Liver (tissue), 9 donors: Measurements from ENCODE around the gene SLC5A9. TPM values are rescaled to one million over a fixed set of nuclear protein-coding genes. Genes with fewer than 3 reads are reported as not detected.
A peak's percentile ranks its signal among the peaks of the same experiment; 100 is the strongest.

Experiments used
- DNase-seq: peaks from one replicate; pipeline ENCODE4 v3.0.0-alpha.2; 2017; ENCODE audit warnings: low spot score
- H3K27ac ChIP-seq, 2 donors: one replicate each; pipeline ENCODE4 v1.7.0; 2013; ENCODE audit warnings: inconsistent platforms in 2 of 2, low read length in 2 of 2, control low read depth in 1 of 2, low read depth in 1 of 2, mild to moderate bottlenecking in 1 of 2
- H3K27me3 ChIP-seq, 4 donors: one replicate each; pipeline versions ENCODE4 v1.6.1 to v1.7.0; 2013; ENCODE audit warnings: low read length in 3 of 4, inconsistent platforms in 1 of 4, mild to moderate bottlenecking in 1 of 4, moderate library complexity in 1 of 4; ENCODE audit not compliant: control insufficient read depth in 4 of 4, insufficient read depth in 4 of 4
- H3K36me3 ChIP-seq, 4 donors: one replicate each; pipeline versions ENCODE4 v1.6.1 to v1.7.0; 2013; ENCODE audit warnings: low read length in 3 of 4, mild to moderate bottlenecking in 3 of 4, low read depth in 1 of 4, moderate library complexity in 1 of 4; ENCODE audit not compliant: control insufficient read depth in 4 of 4, insufficient read depth in 3 of 4
- H3K4me1 ChIP-seq, 4 donors: one replicate each; pipeline versions ENCODE4 v1.6.1 to v1.7.0; 2013; ENCODE audit warnings: low read length in 3 of 4, mild to moderate bottlenecking in 3 of 4, moderate library complexity in 1 of 4; ENCODE audit not compliant: control insufficient read depth in 4 of 4, insufficient read depth in 4 of 4
- H3K4me3 ChIP-seq, 3 donors: one replicate each; pipeline versions ENCODE4 v1.6.1 to v1.7.0; 2013; ENCODE audit warnings: low read length in 3 of 3, control low read depth in 1 of 3, low read depth in 1 of 3, mild to moderate bottlenecking in 1 of 3
- H3K9ac ChIP-seq, 2 donors: one replicate each; pipeline ENCODE4 v1.7.0; 2013; ENCODE audit warnings: low read length in 2 of 2, mild to moderate bottlenecking in 2 of 2, moderate library complexity in 2 of 2, control low read depth in 1 of 2, low read depth in 1 of 2
- H3K9me3 ChIP-seq, 4 donors: one replicate each; pipeline versions ENCODE4 v1.6.1 to v1.7.0; 2013; ENCODE audit warnings: low read length in 3 of 4; ENCODE audit not compliant: control insufficient read depth in 4 of 4
- EGR1 ChIP-seq, 2 donors: IDR thresholded peaks; 2 replicates each; pipeline ENCODE4 v1.6.1; 2016 to 2018; ENCODE audit warnings: antibody characterized with exemption in 2 of 2, low read depth in 2 of 2
- FOXA1 ChIP-seq: IDR thresholded peaks from 2 replicates; pipeline ENCODE4 v1.6.1; 2016; ENCODE audit warnings: antibody characterized with exemption
- FOXA2 ChIP-seq: IDR thresholded peaks from 2 replicates; pipeline ENCODE4 v1.6.1; 2016; ENCODE audit warnings: antibody characterized with exemption
- GABPA ChIP-seq, 2 donors: IDR thresholded peaks in 1 of 2; conservative IDR thresholded peaks in 1 of 2; 2 replicates each; pipeline ENCODE4 v1.6.1; 2016; ENCODE audit warnings: antibody characterized with exemption in 2 of 2, mild to moderate bottlenecking in 1 of 2, moderate library complexity in 1 of 2
- JUND ChIP-seq, 2 donors: IDR thresholded peaks; 2 replicates each; pipeline ENCODE4 v1.6.1; 2016; ENCODE audit warnings: antibody characterized with exemption in 2 of 2
- NR2F2 ChIP-seq: IDR thresholded peaks from 2 replicates; pipeline ENCODE4 v1.6.1; 2016; ENCODE audit warnings: antibody characterized with exemption
- RAD21 ChIP-seq, 2 donors: IDR thresholded peaks; 2 replicates each; pipeline ENCODE4 v1.6.1; 2016; ENCODE audit warnings: antibody characterized with exemption in 2 of 2, mild to moderate bottlenecking in 2 of 2
- RXRA ChIP-seq, 2 donors: IDR thresholded peaks; 2 replicates each; pipeline ENCODE4 v1.6.1; 2017 to 2018; ENCODE audit warnings: antibody characterized with exemption in 2 of 2, mild to moderate bottlenecking in 1 of 2
- SP1 ChIP-seq: IDR thresholded peaks from 2 replicates; pipeline ENCODE4 v1.6.1; 2018; ENCODE audit warnings: antibody characterized with exemption, mild to moderate bottlenecking
- TAF1 ChIP-seq: conservative IDR thresholded peaks from 2 replicates; pipeline ENCODE4 v1.6.1; 2016; ENCODE audit warnings: antibody characterized with exemption, mild to moderate bottlenecking
- WGBS: extraction: QIAGEN DNeasy Blood & Tissue Kit; methylation state at CpG from one replicate; pipeline ENCODE4 v1.1.7; 2013; 5-methylcytosine and 5-hydroxymethylcytosine counted together
- polyA plus RNA-seq, 2 donors: library from polyadenylated mRNA; stranded (reverse) in 1 of 2; unstranded in 1 of 2; fragments of 200-250 nt in 1 of 2; fragments of >200 nt in 1 of 2; fragmentation: Nextera tagmentation in 1 of 2; extraction: Ambion mirVana in 1 of 2; gene quantifications; one replicate each; pipeline versions ENCODE4 v1.2.1 to v1.2.3, GENCODE V29; 2013 to 2015
- total RNA-seq, 2 donors: library from RNA; depleted of rRNA; stranded (reverse); fragments of >200 nt; gene quantifications; one replicate each; pipeline ENCODE4 v1.2.3, GENCODE V29; 2014
- TF ChIP-seq, protein P1 (sequence below): IDR thresholded peaks from 2 replicates; pipeline ENCODE4 v1.6.1; 2016; ENCODE audit warnings: antibody characterized with exemption
- TF ChIP-seq, protein P2 (sequence below): IDR thresholded peaks from 2 replicates; pipeline ENCODE4 v1.6.1; 2016; ENCODE audit warnings: antibody characterized with exemption, mild to moderate bottlenecking
- TF ChIP-seq, protein P3 (sequence below): IDR thresholded peaks from 2 replicates; pipeline ENCODE4 v1.6.1; 2016; ENCODE audit warnings: antibody characterized with exemption
- donor health status: healthy.
- donor health status: healthy.
- donor health status: healthy.
- donor health status: healthy.
- donor health status: healthy.

SLC5A9 gene
- total and polyA plus RNA-seq, 4 donors = 0.78 to 6.5 (median 6.0) TPM

DNA sequence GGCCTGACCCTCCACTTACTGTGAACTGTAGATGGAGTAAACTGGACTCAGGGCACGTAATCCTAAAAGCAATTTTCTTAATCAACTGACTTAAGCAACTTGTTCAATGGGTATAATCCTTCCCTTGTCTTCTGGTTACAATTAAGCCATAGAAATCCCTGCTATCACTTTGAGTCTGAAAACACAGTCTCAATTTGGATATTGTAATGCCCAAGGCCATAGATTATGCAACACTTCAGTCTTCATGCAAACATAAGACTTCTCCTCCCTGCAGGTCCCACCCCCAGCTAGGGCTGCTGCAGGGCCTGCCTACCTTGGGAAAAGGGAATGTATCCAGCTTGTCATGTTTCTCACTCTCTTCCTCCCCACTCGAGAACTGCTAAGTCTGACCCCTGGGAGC, 6.2 kb upstream of the SLC5A9 start:
- Histone ChIP-seq H3K36me3 (no peaks in the 10 kb centered on the region), H3K9me3 (no peaks in the 10 kb centered on the region), H3K4me3 (no peak overlapping the region), H3K27me3 (no peaks in the 10 kb centered on the region), H3K9ac (no peak overlapping the region), H3K27ac (no peak overlapping the region), H3K4me1 (peaks cover 0 to 5% (median 0%) of the 10 kb centered on the region in 4 donors)
- WGBS = 92% methylated on average over 2 of the region's 2 CpGs
- DNase-seq = no peak
- TF ChIP-seq NR2F2 (no peak), TAF1 (no peak), SP1 (no peak), GABPA (IDR thresholded peaks at IDR 0.05 in 1 of 2, conservative IDR thresholded peaks at IDR 0.05 in 1 of 2) (no peak), RXRA (IDR thresholded peaks at IDR 0.05) (no peak)
- TF ChIP-seq, protein P1, sequence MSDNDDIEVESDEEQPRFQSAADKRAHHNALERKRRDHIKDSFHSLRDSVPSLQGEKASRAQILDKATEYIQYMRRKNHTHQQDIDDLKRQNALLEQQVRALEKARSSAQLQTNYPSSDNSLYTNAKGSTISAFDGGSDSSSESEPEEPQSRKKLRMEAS = no peak

DNA sequence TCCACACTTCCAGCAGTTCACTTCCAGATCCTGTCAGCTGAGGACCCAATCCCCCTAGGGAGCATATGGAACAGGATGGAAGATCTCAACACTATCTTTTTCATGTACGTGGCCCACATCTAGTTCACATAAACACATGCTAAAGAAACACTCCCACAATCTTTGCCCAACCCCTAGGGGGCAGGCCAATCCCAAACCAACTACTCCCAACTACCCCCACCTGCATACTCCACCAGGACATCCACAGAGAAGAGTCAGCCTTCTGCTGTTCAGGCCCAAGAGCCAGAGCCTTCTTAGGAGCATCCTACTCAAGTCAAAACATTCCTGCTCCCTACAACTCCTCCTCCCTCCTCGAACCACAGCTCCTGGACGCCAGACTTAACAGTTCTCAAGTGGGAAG, 5.6 kb upstream of the SLC5A9 start:
- Histone ChIP-seq H3K9ac (no peak overlapping the region), H3K4me1 (peaks cover 0 to 12% (median 5%) of the 10 kb centered on the region in 4 donors), H3K27ac (no peak overlapping the region), H3K9me3 (no peaks in the 10 kb centered on the region), H3K27me3 (no peaks in the 10 kb centered on the region), H3K4me3 (no peak overlapping the region), H3K36me3 (no peaks in the 10 kb centered on the region)
- TF ChIP-seq FOXA1 = no peak
- no peak for TF ChIP-seq EGR1 (IDR thresholded peaks at IDR 0.05; ENCODE audit: low read depth in 2 of 2)
- TF ChIP-seq RXRA (IDR thresholded peaks at IDR 0.05) = no peak
- TF ChIP-seq, protein P2, sequence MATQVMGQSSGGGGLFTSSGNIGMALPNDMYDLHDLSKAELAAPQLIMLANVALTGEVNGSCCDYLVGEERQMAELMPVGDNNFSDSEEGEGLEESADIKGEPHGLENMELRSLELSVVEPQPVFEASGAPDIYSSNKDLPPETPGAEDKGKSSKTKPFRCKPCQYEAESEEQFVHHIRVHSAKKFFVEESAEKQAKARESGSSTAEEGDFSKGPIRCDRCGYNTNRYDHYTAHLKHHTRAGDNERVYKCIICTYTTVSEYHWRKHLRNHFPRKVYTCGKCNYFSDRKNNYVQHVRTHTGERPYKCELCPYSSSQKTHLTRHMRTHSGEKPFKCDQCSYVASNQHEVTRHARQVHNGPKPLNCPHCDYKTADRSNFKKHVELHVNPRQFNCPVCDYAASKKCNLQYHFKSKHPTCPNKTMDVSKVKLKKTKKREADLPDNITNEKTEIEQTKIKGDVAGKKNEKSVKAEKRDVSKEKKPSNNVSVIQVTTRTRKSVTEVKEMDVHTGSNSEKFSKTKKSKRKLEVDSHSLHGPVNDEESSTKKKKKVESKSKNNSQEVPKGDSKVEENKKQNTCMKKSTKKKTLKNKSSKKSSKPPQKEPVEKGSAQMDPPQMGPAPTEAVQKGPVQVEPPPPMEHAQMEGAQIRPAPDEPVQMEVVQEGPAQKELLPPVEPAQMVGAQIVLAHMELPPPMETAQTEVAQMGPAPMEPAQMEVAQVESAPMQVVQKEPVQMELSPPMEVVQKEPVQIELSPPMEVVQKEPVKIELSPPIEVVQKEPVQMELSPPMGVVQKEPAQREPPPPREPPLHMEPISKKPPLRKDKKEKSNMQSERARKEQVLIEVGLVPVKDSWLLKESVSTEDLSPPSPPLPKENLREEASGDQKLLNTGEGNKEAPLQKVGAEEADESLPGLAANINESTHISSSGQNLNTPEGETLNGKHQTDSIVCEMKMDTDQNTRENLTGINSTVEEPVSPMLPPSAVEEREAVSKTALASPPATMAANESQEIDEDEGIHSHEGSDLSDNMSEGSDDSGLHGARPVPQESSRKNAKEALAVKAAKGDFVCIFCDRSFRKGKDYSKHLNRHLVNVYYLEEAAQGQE = no peak
- no peak for TF ChIP-seq GABPA (IDR thresholded peaks at IDR 0.05 in 1 of 2, conservative IDR thresholded peaks at IDR 0.05 in 1 of 2)
- peak; percentile 16 to 54 for TF ChIP-seq RAD21 (IDR thresholded peaks at IDR 0.05)
- no peak for TF ChIP-seq TAF1
- WGBS = 67% methylated on average over 3 of the region's 3 CpGs
- no peak for DNase-seq

DNA sequence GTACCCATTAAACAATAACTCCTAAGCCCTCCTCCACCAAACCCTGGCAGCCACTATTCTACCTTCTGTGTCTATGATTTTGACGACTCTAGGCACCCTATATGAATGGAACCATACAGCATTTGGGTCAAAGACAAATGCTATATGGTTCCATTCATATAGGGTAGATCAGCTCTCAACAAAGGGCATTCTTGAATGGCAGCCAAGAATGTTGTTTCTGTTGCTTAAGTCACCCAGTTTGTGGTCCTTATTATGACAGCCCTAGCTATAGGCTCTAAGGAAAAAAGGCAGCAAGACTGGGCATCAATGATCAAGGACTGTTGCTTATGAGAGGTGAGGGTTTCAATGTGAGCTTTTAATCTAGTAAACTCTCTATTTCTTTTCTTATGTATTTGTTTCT, 4.7 kb upstream of the SLC5A9 start:
- WGBS = 28% methylated on average over 1 of the region's 1 CpG
- TF ChIP-seq, protein P3, sequence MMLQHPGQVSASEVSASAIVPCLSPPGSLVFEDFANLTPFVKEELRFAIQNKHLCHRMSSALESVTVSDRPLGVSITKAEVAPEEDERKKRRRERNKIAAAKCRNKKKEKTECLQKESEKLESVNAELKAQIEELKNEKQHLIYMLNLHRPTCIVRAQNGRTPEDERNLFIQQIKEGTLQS = no peak
- no peak for TF ChIP-seq SP1
- no peak for TF ChIP-seq RXRA (IDR thresholded peaks at IDR 0.05)
- TF ChIP-seq, protein P2 = no peak
- TF ChIP-seq FOXA2 = no peak
- no peak for TF ChIP-seq JUND (IDR thresholded peaks at IDR 0.05)
- TF ChIP-seq GABPA (IDR thresholded peaks at IDR 0.05 in 1 of 2, conservative IDR thresholded peaks at IDR 0.05 in 1 of 2) = no peak
- no peak for TF ChIP-seq NR2F2
- DNase-seq = no peak
- peaks cover 0 to 21% (median 11%) of the 10 kb centered on the region in 4 donors for H3K4me1 ChIP-seq
- H3K4me3 ChIP-seq = no peak overlapping the region
- no peaks in the 10 kb centered on the region for H3K27me3 ChIP-seq
- no peaks in the 10 kb centered on the region for H3K9me3 ChIP-seq
- H3K9ac ChIP-seq = no peak overlapping the region
- H3K27ac ChIP-seq = no peak overlapping the region
- no peaks in the 10 kb centered on the region for H3K36me3 ChIP-seq
